Measurements from ENCODE around the gene KLHL7.

Gene KLHL7

GRCh38 chr7:23067271-23067670 lies 38.3 kb upstream of the KLHL7 start:
- no peak for DNase-seq
- Mint-ChIP-seq H3K36me3 (ENCODE audit: low read depth) (no peaks in the 10 kb centered on the region), H3K27ac (no peak overlapping the region), H3K27me3 (ENCODE audit: low read depth, poor library complexity) (peaks cover 3% of the 10 kb centered on the region), H3K4me1 (peaks cover 19% of the 10 kb centered on the region), H3K9me3 (no peaks in the 10 kb centered on the region), H3K4me3 (no peak overlapping the region)
- TF ChIP-seq CTCF (IDR thresholded peaks at IDR 0.05) = no peak

GRCh38 chr7:23072048-23072447 lies 33.5 kb upstream of the KLHL7 start:
- Mint-ChIP-seq H3K9me3 (no peaks in the 10 kb centered on the region), H3K36me3 (ENCODE audit: low read depth) (no peaks in the 10 kb centered on the region), H3K4me3 (no peak overlapping the region), H3K27me3 (ENCODE audit: low read depth, poor library complexity) (no peaks in the 10 kb centered on the region), H3K4me1 (peaks cover 41% of the 10 kb centered on the region), H3K27ac (peak overlapping the region; percentile 90)
- DNase-seq = no peak
- TF ChIP-seq CTCF (IDR thresholded peaks at IDR 0.05) = no peak

- Mint-ChIP-seq H3K9me3 (no peaks in the 10 kb centered on the region), H3K27me3 (ENCODE audit: low read depth, poor library complexity) (no peaks in the 10 kb centered on the region), H3K4me3 (peak overlapping the region; percentile 26), H3K36me3 (ENCODE audit: low read depth) (no peaks in the 10 kb centered on the region), H3K27ac (peak overlapping the region; percentile 90), H3K4me1 (peaks cover 40% of the 10 kb centered on the region)
- TF ChIP-seq CTCF (IDR thresholded peaks at IDR 0.05) = no peak
- peak; percentile 12 for DNase-seq
Measured at GRCh38 chr7:23072922-23073321, 32.7 kb upstream of the KLHL7 start.

GRCh38 chr7:23074443-23075261 lies 30.9 kb upstream of the KLHL7 start:
- H3K4me3 Mint-ChIP-seq = no peak overlapping the region
- peaks cover 40% of the 10 kb centered on the region for H3K4me1 Mint-ChIP-seq
- H3K27me3 Mint-ChIP-seq (ENCODE audit: low read depth, poor library complexity) = no peaks in the 10 kb centered on the region
- no peaks in the 10 kb centered on the region for H3K9me3 Mint-ChIP-seq
- no peaks in the 10 kb centered on the region for H3K36me3 Mint-ChIP-seq (ENCODE audit: low read depth)
- no peak for TF ChIP-seq CTCF (IDR thresholded peaks at IDR 0.05)
- no peak for DNase-seq
- no peak overlapping the region for H3K27ac Mint-ChIP-seq

GRCh38 chr7:23075571-23075970 lies 30.0 kb upstream of the KLHL7 start:
- Mint-ChIP-seq H3K27ac (no peak overlapping the region), H3K9me3 (no peaks in the 10 kb centered on the region), H3K27me3 (ENCODE audit: low read depth, poor library complexity) (no peaks in the 10 kb centered on the region), H3K36me3 (ENCODE audit: low read depth) (no peaks in the 10 kb centered on the region), H3K4me1 (peaks cover 40% of the 10 kb centered on the region), H3K4me3 (no peak overlapping the region)
- no peak for DNase-seq
- TF ChIP-seq CTCF (IDR thresholded peaks at IDR 0.05) = no peak

GRCh38 chr7:23076772-23077171 lies 28.8 kb upstream of the KLHL7 start:
- no peak for DNase-seq
- Mint-ChIP-seq H3K4me1 (peaks cover 36% of the 10 kb centered on the region), H3K36me3 (ENCODE audit: low read depth) (no peaks in the 10 kb centered on the region), H3K27ac (peak overlapping the region; percentile 33), H3K9me3 (no peaks in the 10 kb centered on the region), H3K27me3 (ENCODE audit: low read depth, poor library complexity) (no peaks in the 10 kb centered on the region), H3K4me3 (no peak overlapping the region)
- no peak for TF ChIP-seq CTCF (IDR thresholded peaks at IDR 0.05)
